Activated gamma-delta T cell treated with anti-CD3 and anti-CD28 coated beads, Interleukin-2, amount 50 U/mL, for 16 hours (primary cell): ENCODE data around the gene PIGR.

Source experiments
- DNase-seq: peaks from one replicate; pipeline ENCODE4 v3.0.0-alpha.2; 2020; ENCODE audit warnings: low read depth

The PIGR gene

GRCh38 chr1:206890125-206891060 is 55.9 kb downstream of the PIGR start:
- DNase-seq = no peak

DNA sequence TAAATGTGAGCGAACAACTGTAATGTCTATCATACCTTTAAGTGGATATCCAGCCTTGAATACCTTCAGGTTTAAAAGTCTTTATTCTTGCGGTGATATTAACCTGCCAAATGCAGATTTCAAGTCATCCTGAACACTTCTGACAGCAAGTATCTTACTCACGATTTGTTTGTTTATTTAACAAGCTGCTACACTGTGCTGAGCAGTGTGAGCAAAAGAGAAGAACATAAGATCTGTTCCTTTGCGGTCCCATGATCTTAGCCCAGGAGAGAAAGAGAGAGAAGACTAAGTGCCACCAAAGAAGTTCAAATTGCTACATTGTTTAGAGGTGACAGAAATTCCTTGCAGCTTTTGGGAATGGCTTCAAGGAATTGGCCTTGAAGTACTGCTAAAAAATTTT is 58.6 kb downstream of the PIGR start:
- DNase-seq = no peak

DNA sequence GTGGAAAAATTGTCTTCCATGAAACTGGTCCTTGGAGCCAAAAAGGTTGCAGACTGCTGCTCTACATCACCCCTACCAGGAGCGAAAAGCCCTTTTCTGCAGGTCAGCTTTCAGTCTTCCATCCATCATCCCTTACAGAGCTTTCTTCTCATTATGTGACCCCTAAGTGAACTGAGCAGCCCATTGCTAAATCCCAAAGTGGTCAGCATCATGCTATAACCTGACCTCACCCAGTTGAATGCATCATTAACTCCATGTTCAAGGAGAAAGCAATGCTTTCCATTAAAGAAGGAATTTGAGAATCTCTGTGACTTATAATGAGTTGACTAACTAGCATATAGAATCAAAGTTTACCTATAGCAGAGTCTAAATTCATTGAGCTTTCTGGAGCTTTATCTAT is 59.4 kb downstream of the PIGR start:
- no peak for DNase-seq

GRCh38 chr1:206885341-206886060 is 60.8 kb downstream of the PIGR start:
- no peak for DNase-seq

GRCh38 chr1:206883876-206884275 is 62.4 kb downstream of the PIGR start:
- no peak for DNase-seq

GRCh38 chr1:206883160-206883559 is 63.1 kb downstream of the PIGR start:
- no peak for DNase-seq

- DNase-seq = no peak
These were observed 63.7 kb downstream of the PIGR start for GRCh38 chr1:206882555-206882954.

- DNase-seq = no peak
These were observed 66.0 kb downstream of the PIGR start for GRCh38 chr1:206880314-206880713.
